HL-60 (cell line): Measurements from ENCODE around the gene ZBTB7C.

Experiments
- DNase-seq, 2 experiments: peaks; one replicate each; pipeline ENCODE4 v3.0.0-alpha.2; 2010 to 2020; ENCODE audit warnings: low read depth in 1 of 2, low spot score in 1 of 2
- H3K27ac ChIP-seq: fragments of 250-450 bp; sonication (Bioruptor Pico); replicated peaks from 2 replicates; pipeline ENCODE4 v1.5.1; 2020; ENCODE audit warnings: mild to moderate bottlenecking, moderate library complexity
- H3K27me3 ChIP-seq: fragments of 250-450 bp; sonication (Bioruptor Pico); 2 replicates; pipeline ENCODE4 v1.5.1; 2021; ENCODE audit warnings: mild to moderate bottlenecking, moderate library complexity; ENCODE audit not compliant: insufficient read depth, poor library complexity, severe bottlenecking
- H3K4me3 ChIP-seq: replicated peaks from 2 replicates; pipeline ENCODE4 v1.5.1; 2011; ENCODE audit warnings: mild to moderate bottlenecking, control low read depth, low read length; ENCODE audit not compliant: insufficient read depth
- GABPA ChIP-seq: IDR thresholded peaks from 2 replicates; pipeline ENCODE4 v1.6.1; 2012; ENCODE audit warnings: low read depth
- POLR2AphosphoS5 ChIP-seq: IDR thresholded peaks from 2 replicates; pipeline ENCODE4 v1.6.1; 2012; ENCODE audit warnings: low read depth
- SPI1 ChIP-seq: IDR thresholded peaks from 2 replicates; pipeline ENCODE4 v1.6.1; 2012; ENCODE audit warnings: low read depth, mild to moderate bottlenecking, borderline replicate concordance
- TF ChIP-seq, protein P1 (sequence below): IDR thresholded peaks from 2 replicates; pipeline ENCODE4 v1.6.1; 2012; ENCODE audit warnings: low read depth; ENCODE audit not compliant: insufficient replicate concordance
- TF ChIP-seq, protein P2 (sequence below): IDR thresholded peaks from one replicate; pipeline ENCODE4 v1.5.1; 2011; ENCODE audit warnings: low read length, control low read depth, inconsistent platforms; ENCODE audit not compliant: insufficient read depth

Gene ZBTB7C

GRCh38 chr18:48376406-48376805 lies 32.8 kb downstream of the ZBTB7C start:
- no peak for DNase-seq
- Histone ChIP-seq H3K4me3 (no peak overlapping the region), H3K27me3 (peaks cover 37% of the 10 kb centered on the region), H3K27ac (no peak overlapping the region)
- TF ChIP-seq POLR2AphosphoS5 = no peak
- no peak for TF ChIP-seq SPI1
- TF ChIP-seq, protein P1, sequence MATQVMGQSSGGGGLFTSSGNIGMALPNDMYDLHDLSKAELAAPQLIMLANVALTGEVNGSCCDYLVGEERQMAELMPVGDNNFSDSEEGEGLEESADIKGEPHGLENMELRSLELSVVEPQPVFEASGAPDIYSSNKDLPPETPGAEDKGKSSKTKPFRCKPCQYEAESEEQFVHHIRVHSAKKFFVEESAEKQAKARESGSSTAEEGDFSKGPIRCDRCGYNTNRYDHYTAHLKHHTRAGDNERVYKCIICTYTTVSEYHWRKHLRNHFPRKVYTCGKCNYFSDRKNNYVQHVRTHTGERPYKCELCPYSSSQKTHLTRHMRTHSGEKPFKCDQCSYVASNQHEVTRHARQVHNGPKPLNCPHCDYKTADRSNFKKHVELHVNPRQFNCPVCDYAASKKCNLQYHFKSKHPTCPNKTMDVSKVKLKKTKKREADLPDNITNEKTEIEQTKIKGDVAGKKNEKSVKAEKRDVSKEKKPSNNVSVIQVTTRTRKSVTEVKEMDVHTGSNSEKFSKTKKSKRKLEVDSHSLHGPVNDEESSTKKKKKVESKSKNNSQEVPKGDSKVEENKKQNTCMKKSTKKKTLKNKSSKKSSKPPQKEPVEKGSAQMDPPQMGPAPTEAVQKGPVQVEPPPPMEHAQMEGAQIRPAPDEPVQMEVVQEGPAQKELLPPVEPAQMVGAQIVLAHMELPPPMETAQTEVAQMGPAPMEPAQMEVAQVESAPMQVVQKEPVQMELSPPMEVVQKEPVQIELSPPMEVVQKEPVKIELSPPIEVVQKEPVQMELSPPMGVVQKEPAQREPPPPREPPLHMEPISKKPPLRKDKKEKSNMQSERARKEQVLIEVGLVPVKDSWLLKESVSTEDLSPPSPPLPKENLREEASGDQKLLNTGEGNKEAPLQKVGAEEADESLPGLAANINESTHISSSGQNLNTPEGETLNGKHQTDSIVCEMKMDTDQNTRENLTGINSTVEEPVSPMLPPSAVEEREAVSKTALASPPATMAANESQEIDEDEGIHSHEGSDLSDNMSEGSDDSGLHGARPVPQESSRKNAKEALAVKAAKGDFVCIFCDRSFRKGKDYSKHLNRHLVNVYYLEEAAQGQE = no peak
- TF ChIP-seq GABPA = no peak
- TF ChIP-seq, protein P2, sequence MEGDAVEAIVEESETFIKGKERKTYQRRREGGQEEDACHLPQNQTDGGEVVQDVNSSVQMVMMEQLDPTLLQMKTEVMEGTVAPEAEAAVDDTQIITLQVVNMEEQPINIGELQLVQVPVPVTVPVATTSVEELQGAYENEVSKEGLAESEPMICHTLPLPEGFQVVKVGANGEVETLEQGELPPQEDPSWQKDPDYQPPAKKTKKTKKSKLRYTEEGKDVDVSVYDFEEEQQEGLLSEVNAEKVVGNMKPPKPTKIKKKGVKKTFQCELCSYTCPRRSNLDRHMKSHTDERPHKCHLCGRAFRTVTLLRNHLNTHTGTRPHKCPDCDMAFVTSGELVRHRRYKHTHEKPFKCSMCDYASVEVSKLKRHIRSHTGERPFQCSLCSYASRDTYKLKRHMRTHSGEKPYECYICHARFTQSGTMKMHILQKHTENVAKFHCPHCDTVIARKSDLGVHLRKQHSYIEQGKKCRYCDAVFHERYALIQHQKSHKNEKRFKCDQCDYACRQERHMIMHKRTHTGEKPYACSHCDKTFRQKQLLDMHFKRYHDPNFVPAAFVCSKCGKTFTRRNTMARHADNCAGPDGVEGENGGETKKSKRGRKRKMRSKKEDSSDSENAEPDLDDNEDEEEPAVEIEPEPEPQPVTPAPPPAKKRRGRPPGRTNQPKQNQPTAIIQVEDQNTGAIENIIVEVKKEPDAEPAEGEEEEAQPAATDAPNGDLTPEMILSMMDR = no peak

- no peak overlapping the region for H3K4me3 ChIP-seq
- no peak overlapping the region for H3K27ac ChIP-seq
- H3K27me3 ChIP-seq = peaks cover 32% of the 10 kb centered on the region
- DNase-seq = peak in 1 of 2 experiments; percentile 29
- TF ChIP-seq SPI1 (no peak), GABPA (no peak), POLR2AphosphoS5 (no peak)
- TF ChIP-seq, protein P1 = no peak
- TF ChIP-seq, protein P2 = no peak
Observed at GRCh38 chr18:48375150-48375800, 33.9 kb downstream of the ZBTB7C start.

- no peak overlapping the region for H3K4me3 ChIP-seq
- DNase-seq = no peak
- H3K27ac ChIP-seq = no peak overlapping the region
- peaks cover 27% of the 10 kb centered on the region for H3K27me3 ChIP-seq
- TF ChIP-seq SPI1 = no peak
- TF ChIP-seq, protein P2 = no peak
- TF ChIP-seq, protein P1 = no peak
- no peak for TF ChIP-seq POLR2AphosphoS5
- no peak for TF ChIP-seq GABPA
Observed at GRCh38 chr18:48374423-48375149, 34.6 kb downstream of the ZBTB7C start.
